Activated naive CD4-positive, alpha-beta T cell treated with anti-CD3 and anti-CD28 coated beads, Interleukin-2, amount 50 U/mL, for 16 hours (primary cell): ENCODE results near the gene ZDHHC8.
A peak's percentile ranks its signal among the peaks of the same experiment; 100 is the strongest.

Experiments
- DNase-seq: peaks from one replicate; pipeline ENCODE4 v3.0.0-alpha.2; 2020

ZDHHC8 gene

DNA sequence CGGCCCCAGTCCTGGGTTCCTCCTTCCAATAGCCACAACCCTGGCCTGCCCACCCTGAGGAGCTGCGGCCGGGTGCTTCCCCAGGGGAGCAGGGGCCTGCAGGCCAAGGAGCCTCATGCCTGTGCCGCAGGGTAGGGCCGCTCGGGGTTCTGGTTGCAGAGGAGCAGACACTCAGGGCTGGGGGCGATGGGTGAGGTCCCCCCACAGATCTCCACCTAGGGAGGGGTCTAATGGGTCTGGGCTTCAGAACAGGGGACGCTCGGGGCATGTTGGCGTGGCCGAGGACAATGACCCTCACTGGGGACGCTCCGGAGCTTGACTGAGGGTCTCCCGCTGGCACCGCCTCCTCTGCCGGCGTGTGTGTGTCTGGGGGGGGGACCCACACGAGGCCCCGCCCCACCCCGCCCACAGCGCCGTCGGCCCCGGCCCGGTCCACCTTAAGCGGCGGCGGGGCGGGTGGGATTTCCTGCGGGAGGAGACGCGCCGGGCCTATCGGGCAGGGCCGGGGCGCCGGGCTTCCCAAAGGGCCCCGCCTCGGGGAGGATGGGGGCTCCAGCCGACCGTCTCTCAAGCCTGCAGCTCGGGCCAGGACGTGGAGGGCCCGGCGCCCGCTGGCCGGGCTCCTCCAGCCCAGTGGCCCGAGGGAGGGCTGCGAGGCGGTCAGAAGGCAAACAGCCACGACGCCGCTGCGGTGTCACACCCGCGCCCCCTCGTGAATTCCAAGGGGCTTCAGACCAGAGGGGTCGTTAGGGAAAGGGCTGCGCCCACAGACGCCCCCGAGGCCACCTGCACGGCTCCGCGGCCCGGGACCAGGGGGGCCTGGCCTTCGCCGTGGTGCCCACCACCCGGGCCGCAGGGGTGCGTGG is 640 bp upstream of the ZDHHC8 start:
- peak; percentile 86 for DNase-seq

DNA sequence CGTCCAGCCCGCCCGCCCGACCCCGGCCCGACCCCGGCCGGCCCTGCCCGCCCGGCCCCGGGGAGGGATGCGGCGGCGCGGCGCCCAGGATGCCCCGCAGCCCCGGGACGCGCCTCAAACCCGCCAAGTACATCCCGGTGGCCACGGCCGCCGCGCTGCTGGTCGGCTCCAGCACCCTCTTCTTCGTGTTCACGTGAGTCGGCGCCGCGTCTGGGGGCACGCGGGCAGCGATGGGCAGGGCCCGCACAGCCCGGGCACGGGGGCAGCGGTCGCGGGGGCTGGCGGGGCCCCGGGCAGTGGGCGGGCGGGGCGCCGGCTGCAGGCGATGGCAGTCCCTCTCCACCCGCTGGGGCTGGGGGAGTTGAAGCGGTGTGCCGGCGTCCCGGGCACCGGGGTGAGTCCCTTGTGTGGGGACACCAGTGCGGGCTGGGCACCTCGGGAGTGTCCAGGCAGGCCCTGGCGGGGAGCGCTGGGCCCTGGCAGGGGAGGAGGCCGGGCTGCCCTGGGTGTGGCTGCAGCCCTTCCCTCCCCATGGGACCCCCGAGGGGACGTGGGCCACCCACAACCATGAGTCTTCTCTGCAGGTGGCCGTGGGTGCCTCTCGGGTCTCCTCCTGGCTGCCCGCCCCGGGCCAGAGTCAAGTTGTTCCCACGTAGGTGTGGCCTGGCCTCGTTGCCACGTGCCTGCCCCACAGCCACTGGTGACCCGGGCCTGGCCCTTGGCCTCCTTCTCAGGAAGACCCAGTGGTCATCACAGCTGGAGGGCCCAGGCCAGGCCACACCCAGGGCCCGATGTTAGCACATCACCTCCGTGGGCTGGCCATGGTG is 468 bp downstream of the ZDHHC8 start:
- DNase-seq = peak; percentile 27

DNA sequence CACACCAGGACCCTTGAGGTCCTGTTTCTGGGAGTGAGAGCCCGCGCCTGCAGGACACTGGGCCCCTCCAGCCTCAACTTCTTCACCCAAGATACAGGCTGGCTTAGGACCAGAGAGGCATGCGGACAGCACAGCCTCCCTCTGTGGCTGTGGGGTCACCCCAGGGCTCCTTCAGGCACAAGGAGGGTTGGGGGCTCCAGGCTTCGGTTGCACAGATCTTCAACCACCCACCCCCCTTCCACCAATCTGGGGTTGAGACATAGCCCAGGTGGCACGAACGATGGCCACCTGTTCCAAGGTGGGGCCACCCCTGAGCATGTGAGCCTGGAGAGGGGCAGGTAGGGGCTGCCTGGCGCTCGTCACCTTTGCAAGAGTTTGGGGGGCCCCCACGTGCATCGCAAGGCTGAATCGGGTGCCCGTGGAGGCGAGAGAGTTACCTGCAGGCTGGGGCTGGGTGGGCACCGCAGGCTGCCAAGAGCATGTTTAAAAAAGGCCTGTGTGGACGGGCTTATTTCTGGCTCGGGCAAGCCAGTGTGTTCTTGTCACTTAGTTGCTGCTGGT is 1.2 kb downstream of the ZDHHC8 start:
- DNase-seq = no peak

DNA sequence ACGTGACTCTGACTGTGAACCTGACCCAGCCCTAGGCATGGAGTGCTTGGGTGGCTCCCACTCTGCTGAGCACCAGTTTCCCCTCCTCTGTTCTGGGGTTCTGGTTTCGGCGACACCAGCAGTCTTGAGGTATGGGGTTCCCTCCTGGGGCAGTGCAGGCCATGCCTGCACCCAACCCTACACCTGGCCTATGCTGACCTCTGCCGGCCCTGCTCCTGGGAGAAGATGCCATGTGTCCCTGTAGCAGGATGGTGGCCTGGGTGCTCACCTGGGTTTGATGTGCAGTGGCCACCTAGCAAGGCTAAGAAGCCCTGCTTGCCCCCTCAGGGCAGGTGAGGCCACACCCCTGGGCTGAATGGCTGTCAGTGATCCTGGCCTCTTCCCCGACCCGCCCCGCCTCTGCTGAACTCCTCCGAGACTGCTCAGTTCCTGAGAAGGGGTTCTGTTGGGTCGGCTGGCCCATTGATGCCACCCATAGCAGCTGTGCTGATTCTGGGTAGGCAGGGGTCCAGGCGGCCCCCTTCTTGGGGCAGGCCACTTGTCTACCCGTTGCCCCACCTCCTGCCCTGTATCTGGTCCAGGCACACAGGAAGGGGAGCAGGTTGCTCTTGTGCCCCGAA is 2.4 kb downstream of the ZDHHC8 start:
- DNase-seq = no peak

DNA sequence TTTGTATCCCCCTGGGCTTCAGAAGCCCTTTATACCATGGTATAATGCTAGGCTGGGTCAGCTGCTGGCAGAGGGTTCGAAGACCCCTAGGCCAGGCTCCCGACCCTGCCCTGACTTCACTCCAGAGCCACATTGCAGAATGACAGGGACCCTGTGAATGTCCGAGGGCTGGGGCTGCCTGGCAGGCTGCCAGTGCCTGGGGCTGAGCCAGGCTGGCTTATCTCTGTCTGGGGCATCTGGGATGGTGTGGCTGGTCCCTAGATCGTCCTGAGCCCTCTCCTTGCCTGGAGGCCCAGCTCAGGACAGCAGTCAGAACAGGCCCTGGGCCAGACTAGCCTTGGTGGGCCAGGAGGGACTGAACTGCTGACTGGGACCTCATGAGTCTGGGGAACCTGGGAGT is 3.7 kb downstream of the ZDHHC8 start:
- DNase-seq = no peak

DNA sequence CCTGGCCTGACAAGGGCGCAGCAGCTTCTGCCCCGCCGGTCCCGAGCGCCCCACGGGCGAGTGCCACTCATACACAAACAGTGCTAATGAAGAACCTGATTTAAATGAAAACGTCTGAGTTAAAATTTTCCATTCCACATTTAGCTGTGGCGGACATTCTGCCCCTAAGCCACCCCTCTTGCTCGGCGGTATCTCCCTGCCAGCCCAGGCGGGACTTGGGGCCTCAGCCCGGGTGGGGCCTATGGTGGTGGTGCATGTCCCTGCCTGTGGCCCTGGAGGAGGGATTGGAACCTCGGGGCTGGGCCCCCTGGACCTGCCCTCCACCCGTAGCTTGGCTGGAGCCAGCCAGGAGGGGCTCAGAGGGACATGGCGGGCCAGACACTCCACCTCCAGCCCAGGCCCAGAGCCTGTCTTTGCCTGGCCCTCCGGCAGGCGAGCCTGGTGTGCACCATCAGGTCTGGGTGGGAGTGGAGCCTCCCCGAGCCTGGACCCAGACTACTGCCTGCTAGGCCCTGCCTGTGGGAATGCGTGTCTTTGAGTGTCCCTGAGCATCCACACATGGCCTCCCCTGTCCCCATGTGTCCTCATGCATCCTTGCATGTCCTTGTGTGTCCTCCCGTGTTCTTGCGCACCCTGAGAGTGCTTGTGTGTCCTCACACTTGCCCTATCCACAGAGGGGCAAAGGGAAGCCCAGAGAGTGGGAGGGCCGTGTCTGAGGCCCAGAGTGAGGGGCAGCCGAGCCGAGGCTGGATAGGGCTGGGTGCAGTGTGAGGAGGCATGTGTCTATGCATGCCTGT is 4.4 kb downstream of the ZDHHC8 start:
- DNase-seq = no peak

DNA sequence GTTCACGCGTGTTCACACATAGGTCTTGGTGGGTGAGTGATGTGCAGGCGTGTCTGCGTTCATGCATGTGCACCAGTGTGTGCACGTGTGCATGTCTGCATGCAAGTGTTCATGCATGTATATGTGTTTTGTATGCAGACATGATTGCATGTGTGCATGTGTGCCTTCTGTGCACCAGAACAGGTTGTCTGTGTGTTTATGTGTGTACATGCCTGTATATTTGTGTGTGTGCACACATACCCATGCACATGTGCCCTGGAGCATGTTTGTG is 4.9 kb downstream of the ZDHHC8 start:
- no peak for DNase-seq

DNA sequence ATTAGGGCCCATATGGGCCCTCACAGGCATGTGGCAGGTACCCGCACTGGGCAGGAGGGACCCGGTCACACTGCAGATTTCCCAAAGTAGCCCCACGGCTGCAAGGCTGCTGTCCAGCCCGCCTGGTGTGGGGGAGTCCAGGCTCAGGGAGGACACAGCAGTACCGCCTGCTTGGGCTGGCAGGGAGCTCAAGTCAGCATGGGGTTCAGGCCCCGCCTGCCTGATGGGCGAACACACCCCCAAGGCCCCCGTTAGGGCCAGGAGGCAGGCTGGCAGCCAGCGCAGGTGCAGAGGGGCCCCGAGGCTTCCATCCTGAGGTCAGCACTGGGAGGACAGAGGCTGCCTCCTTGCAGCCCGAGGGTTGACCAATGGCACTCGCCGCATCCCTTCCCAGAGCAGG is 5.5 kb downstream of the ZDHHC8 start:
- no peak for DNase-seq

DNA sequence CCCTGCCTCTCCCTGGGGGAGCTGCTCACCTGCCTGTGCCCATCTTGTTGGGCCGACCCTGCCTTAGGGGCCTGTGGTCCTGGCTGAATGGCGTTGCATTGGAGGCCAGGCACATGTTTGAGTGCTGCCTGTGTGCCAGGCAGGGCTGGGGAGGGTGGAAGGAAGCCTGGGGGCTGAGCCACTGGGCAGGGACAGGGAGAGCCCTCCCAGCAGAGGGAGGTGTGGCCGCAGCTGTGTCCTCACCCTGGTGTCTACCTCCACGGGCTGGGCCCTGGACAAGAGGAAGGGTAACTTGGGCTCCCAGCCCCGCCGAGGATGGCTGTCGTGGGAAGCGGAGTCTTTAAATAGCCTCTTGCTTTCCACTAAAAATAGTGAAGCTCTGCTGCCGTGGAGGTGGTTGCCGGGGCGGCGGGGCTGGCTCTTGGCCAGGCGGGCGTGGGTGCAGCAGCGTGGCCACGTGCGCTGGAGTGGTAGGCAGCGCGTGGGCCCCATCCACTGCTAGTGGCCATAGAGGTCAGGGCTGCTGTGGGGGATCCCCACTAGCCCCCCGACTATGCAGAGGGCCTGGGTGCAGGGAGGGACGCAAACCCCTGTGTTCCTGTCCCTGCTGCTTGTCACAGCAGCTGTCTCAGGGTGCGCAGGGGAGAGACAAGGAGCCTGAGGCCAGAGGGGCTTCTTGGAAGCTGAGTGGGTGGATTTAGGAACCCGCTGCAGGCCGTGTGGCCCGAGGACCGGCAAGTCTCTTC is 6.2 kb downstream of the ZDHHC8 start:
- no peak for DNase-seq

DNA sequence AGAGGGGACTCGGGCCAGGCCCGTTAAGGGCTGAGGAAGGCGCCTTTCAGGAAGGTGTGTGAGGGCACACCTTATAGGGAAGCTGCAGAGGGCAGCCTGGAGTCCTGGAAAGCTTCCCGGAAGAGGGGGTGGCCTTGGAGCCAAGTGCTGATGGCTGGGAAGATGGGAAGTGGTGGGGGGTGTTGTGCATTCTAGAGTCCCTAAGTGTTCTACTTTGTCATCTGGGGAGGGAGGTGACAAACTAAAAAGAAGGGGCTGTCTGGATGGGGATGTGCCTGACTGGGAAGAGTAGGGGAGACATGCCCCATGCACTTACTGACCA is 6.8 kb downstream of the ZDHHC8 start:
- DNase-seq = no peak

DNA sequence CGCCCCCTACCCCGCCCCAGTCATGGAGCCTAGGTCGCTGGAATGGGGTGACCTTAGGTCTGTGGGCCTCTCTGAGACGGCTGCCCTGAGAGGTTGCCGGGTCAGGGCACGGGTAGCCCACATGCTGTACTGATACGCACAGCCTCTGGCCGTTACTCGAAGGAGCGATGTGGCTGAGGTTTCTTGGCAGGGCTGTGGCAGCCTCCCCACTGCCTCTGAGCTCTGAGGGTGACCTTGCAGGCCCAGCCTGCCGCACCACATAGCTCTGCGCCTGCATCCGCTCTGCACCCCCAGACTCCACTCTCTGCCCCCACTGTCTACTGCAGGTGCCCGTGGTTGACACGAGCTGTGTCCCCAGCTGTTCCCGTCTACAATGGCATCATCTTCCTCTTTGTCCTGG is 7.3 kb downstream of the ZDHHC8 start:
- DNase-seq = no peak

DNA sequence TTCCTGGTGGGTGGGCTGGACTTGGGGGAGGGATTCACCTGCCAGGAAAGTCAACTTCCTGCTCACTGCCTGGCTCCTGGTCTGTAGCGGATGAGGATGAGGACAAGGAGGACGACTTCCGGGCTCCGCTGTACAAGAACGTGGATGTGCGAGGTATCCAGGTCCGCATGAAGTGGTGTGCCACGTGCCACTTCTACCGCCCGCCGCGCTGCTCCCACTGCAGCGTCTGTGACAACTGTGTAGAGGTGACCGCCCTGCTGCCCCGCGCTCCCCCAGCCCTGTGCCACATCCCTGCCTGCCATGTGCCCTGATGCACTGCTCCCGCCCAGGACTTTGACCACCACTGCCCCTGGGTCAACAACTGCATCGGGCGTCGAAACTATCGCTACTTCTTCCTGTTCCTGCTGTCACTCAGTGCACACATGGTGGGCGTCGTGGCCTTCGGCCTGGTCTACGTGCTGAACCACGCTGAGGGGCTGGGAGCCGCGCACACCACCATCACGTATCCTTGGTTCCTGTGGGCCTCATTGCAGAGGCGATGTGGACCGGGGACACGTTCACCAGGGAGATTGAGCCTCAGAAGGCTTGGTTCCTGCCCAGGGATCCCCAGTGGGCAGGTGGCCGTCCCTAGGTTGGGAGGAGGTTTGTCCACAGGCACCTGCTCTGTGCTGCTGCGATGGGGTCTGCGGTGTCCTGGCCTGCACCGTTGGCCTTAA is 7.9 kb downstream of the ZDHHC8 start:
- no peak for DNase-seq

DNA sequence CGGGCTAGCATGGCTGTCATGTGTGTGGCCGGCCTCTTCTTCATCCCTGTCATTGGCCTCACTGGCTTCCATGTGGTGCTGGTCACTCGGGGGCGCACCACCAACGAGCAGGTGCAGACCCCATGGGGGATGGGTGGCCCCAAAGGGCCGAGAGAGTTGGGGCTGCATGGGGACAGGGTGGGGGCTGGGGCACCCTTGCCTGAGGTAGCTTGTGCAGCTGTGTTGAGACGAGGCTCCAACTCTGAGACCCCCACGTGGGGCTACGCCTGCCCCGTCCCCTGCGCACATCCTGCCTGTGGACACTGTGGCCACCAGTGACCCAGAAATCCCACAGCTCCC is 8.5 kb downstream of the ZDHHC8 start:
- DNase-seq = no peak

DNA sequence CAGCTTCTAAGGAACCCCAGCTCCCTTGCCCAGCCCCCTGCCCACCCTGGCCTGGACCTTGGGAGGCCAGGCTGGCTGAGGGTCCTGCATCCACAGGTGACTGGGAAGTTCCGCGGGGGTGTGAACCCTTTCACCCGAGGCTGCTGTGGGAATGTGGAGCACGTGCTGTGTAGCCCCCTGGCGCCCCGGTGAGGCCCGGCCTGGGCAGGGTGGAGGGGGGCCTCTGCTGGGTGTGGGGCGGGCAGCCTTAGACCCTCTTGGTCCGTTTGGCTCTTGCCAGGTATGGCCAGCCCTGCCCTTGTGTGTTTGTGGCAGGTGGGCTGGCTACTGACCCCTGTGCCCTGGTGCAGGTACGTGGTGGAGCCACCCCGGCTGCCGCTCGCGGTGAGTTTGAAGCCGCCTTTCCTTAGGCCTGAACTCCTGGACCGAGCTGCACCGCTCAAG is 8.9 kb downstream of the ZDHHC8 start:
- DNase-seq = no peak

DNA sequence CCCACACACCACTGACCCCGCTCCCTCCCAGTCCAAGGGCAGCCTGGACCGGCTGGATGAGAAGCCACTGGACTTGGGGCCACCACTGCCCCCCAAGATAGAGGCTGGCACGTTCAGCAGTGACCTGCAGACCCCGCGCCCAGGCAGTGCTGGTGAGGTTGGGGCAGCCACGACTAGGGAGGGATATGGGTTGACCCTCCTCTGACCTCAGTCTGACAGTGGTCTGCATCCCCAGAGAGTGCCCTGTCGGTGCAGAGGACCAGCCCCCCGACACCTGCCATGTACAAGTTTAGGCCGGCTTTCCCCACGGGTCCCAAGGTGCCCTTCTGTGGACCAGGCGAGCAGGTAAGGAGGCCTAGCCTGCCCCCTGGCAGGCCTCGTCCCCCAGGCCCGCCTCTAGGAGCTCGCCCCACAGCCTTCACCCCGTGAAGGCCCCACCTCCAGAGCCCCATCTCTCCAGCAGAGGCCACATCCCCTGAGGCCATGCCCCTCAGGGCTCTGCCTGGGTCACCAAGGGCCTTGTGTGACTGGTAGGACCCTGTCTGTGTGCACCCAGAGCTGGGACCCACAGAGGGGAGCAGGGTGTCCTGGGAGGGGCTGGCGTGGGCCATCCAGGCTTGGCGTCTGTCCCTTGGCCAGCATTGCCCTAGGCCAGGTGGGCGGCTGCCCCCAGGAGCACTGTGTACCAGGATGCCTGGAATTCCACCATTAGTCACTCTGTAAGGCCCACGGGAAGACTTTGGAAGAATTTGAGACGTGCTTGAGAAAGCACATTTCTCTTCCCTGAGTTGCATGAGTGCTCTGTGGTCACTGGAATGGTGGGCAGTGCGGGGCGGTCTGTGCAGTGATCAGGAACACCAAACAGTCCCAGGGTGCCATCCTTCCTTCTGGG is 9.8 kb downstream of the ZDHHC8 start:
- no peak for DNase-seq

DNA sequence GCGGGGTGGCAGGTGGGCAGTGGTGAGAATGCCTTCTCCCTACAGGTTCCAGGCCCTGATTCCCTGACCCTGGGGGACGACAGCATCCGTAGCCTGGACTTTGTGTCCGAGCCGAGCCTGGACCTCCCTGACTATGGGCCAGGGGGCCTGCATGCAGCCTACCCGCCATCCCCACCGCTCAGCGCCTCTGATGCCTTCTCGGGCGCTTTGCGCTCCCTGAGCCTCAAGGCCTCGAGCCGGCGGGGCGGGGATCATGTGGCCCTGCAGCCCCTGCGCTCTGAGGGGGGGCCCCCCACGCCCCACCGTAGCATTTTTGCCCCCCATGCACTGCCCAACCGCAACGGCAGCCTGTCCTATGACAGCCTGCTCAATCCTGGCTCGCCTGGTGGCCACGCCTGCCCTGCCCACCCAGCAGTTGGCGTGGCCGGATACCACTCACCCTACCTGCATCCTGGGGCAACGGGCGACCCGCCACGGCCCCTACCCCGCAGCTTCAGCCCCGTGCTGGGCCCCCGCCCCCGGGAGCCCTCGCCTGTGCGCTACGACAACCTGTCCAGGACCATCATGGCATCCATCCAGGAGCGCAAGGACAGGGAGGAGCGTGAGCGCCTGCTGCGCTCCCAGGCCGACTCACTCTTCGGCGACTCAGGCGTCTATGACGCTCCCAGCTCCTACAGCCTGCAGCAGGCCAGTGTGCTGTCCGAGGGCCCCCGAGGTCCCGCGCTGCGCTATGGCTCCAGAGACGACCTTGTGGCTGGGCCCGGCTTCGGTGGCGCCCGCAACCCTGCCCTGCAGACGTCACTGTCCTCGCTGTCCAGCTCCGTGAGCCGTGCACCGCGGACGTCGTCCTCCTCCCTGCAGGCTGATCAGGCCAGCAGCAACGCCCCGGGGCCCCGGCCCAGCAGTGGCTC is 11.4 kb downstream of the ZDHHC8 start:
- no peak for DNase-seq

DNA sequence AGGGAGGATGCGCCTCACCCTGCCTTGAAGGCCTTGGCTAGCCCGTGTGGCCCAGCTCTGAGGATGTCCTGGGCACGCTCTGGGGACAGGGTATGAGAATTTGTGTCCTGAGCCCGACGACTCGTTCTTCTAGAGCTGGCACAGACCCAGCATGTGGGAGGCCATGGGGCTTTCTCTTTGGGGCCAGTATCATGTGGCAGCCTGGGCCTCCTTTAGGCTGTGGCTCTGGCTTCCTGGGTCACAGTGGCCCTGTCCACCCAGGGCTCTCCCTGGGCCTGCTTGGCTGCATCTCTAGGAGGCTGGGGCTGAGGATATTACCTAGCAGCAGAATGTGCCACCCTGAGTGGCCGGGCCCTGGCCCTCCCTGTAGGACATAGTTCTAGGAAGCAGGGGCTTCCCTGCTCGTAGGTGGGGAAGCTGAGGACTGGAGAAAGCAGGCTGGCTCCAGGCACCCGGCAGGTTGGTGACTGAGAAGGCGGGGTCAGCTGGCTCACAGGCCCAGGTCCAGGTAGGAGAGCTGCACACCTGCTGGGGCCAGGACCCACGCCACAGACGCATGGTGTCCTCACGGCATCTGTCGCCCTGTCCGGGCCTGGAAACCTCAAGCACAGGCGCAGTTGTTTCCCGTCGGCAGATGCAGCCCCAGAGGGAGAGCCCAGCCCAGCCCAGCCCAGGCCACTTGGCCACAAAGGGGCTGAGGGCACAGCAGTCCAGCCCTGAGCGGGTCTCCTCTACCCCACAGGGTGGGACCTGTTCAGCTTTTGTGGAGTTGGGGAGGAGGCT is 12.5 kb downstream of the ZDHHC8 start:
- DNase-seq = no peak

DNA sequence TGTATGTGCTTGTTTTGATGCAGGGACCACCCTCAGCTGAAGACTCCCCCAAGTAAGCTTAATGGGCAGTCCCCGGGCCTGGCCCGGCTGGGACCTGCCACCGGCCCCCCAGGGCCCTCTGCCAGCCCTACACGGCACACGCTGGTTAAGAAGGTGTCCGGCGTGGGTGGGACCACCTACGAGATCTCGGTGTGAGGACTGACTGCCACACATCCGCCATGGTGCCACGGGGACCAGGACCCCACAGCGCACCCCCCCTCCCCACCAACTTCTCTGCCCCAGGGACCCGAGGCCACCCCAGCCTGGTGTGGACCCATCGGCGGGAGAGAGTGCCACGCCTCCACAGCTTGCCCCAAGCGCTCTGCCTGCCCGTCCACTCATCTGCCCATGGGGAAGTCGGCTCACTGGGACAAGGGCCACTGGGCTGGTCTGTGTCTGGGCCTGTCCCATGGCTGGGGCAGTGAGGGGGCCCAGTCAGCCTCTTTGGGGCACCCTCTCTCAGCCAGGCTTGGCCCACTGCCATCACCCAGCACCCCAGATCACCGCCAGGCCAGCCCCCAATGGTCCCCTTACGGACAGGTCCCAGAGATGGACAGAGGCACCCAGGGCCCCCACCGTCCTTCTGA is 13.7 kb downstream of the ZDHHC8 start:
- DNase-seq = no peak
